Measurements from ENCODE around the gene HBS1L. TPM values are rescaled to one million over a fixed set of nuclear protein-coding genes. Genes with fewer than 3 reads are reported as not detected.

Gene HBS1L
- total and polyA plus RNA-seq, 9 of the 15 experiments (the other 6 are each of a cell fraction or from before 2014, with no cell fraction given) = 101 to 199 (median 145) TPM

- intact Hi-C loops (cut with micrococcal nuclease) = no loop called here
- no peaks in the 10 kb centered on the region for H3K4me1 ChIP-seq (replicated peaks in 1 of 2; ENCODE audit: control insufficient read depth in 2 of 2, insufficient read depth in 2 of 2, low read length in 2 of 2)
- H3K9me1 ChIP-seq (ENCODE audit: control insufficient read depth, insufficient read depth, low read length) = no peaks in the 10 kb centered on the region
- H3K9ac ChIP-seq (ENCODE audit: insufficient read depth in 1 of 2, low read depth in 2 of 2, low read length in 2 of 2) = no peak overlapping the region
- in situ Hi-C loops (cut with MboI) = no loop called here
- ATAC-seq = no peak
- no TSS peak for BruUV-seq (replicated peaks)
- no peak for TF ChIP-seq ZBTB9 (CRISPR knock-in tag; IDR thresholded peaks at IDR 0.05)
- no peak for TF ChIP-seq CBX8 (IDR thresholded peaks at IDR 0.05; ENCODE audit: borderline replicate concordance, extremely low read depth, low read depth, low read length, poor library complexity, severe bottlenecking)
- DNase-seq (ENCODE audit: extremely low read depth in 1 of 4, low spot score in 3 of 4) = no peak
- 99% methylated on average over 5 of the region's 5 CpGs for WGBS (ENCODE audit: insufficient coverage, low coverage, missing lambda C conversion rate)
- CTCF ChIA-PET (ENCODE audit: low intra/inter-chr PET ratio) = no interaction called here
- H3K9me3 ChIP-seq (replicated peaks; ENCODE audit: control insufficient read depth, insufficient read depth, low read depth, low read length) = no peaks in the 10 kb centered on the region
- no peak for FAIRE-seq
- H2AFZ ChIP-seq (ENCODE audit: low read depth, low read length) = no peak overlapping the region
- POLR2A ChIA-PET = interaction anchor here (0.7 to 3.4 kb wide), 4 partner anchors 9 to 223 kb away, joined by 3 to 12 read pairs (median 3); no protein-coding TSS in a partner anchor
- no peak overlapping the region for H3K4me3 ChIP-seq
- H3K79me2 ChIP-seq (ENCODE audit: control insufficient read depth, insufficient read depth, low read length) = peaks cover 61% of the 10 kb centered on the region
- no peaks in the 10 kb centered on the region for H4K20me1 ChIP-seq (replicated peaks; ENCODE audit: control insufficient read depth, insufficient read depth, low read length)
- peaks cover 77% of the 10 kb centered on the region for H3K36me3 ChIP-seq (ENCODE audit: control insufficient read depth, insufficient read depth, low read length)
- no peak overlapping the region for H3K4me2 ChIP-seq (ENCODE audit: insufficient read depth, low read length)
- no peak overlapping the region for H3K27ac ChIP-seq (ENCODE audit: extremely low read depth, low read depth, low read length)
- no peaks in the 10 kb centered on the region for H3K27me3 ChIP-seq (ENCODE audit: control insufficient read depth in 2 of 2, insufficient read depth in 2 of 2, low read length in 2 of 2)
These were observed 17.7 kb downstream of the HBS1L start for GRCh38 chr6:135036731-135037420.

GRCh38 chr6:135033238-135033637 is 21.4 kb downstream of the HBS1L start:
- Histone ChIP-seq H3K27ac (ENCODE audit: extremely low read depth, low read depth, low read length) (no peak overlapping the region), H3K79me2 (ENCODE audit: control insufficient read depth, insufficient read depth, low read length) (peaks cover 66% of the 10 kb centered on the region), H4K20me1 (replicated peaks; ENCODE audit: control insufficient read depth, insufficient read depth, low read length) (no peaks in the 10 kb centered on the region), H3K4me3 (no peak overlapping the region), H3K4me1 (replicated peaks in 1 of 2; ENCODE audit: control insufficient read depth in 2 of 2, insufficient read depth in 2 of 2, low read length in 2 of 2) (no peaks in the 10 kb centered on the region), H3K36me3 (ENCODE audit: control insufficient read depth, insufficient read depth, low read length) (peaks cover 79% of the 10 kb centered on the region), H3K9ac (ENCODE audit: insufficient read depth in 1 of 2, low read depth in 2 of 2, low read length in 2 of 2) (no peak overlapping the region), H3K4me2 (ENCODE audit: insufficient read depth, low read length) (no peak overlapping the region), H3K9me1 (ENCODE audit: control insufficient read depth, insufficient read depth, low read length) (no peaks in the 10 kb centered on the region), H3K9me3 (replicated peaks; ENCODE audit: control insufficient read depth, insufficient read depth, low read depth, low read length) (no peaks in the 10 kb centered on the region), H3K27me3 (ENCODE audit: control insufficient read depth in 2 of 2, insufficient read depth in 2 of 2, low read length in 2 of 2) (no peaks in the 10 kb centered on the region), H2AFZ (ENCODE audit: low read depth, low read length) (no peak overlapping the region)
- in situ Hi-C loops (cut with MboI) (no loop called here), intact Hi-C loops (cut with micrococcal nuclease) (no loop called here)
- 79% methylated on average over 3 of the region's 3 CpGs for WGBS (ENCODE audit: insufficient coverage, low coverage, missing lambda C conversion rate)
- FAIRE-seq = no peak
- POLR2A ChIA-PET = no interaction called here
- TSS peak; percentile 3 for BruUV-seq (replicated peaks)
- DNase-seq (ENCODE audit: extremely low read depth in 1 of 4, low spot score in 3 of 4) = no peak
- ATAC-seq = peak; percentile 42
- CTCF ChIA-PET (ENCODE audit: low intra/inter-chr PET ratio) = no interaction called here
- TF ChIP-seq POLR3A (IDR thresholded peaks at IDR 0.05; ENCODE audit: borderline replicate concordance, extremely low read depth, insufficient read depth, insufficient read length) (no peak), ZNF740 (CRISPR knock-in tag; IDR thresholded peaks at IDR 0.05) (no peak), ZNF740 (tag; IDR thresholded peaks at IDR 0.05) (no peak), SOX6 (IDR thresholded peaks at IDR 0.05) (no peak), HNRNPK (IDR thresholded peaks at IDR 0.05; ENCODE audit: low read depth, low read length, poor library complexity, severe bottlenecking) (no peak), HNRNPL (IDR thresholded peaks at IDR 0.05; ENCODE audit: low read depth, low read length) (no peak), ARHGAP35 (IDR thresholded peaks at IDR 0.05; ENCODE audit: partially characterized antibody) (no peak), BCL6 (CRISPR knock-in tag; IDR thresholded peaks at IDR 0.05) (no peak), ZNF263 (CRISPR knock-in tag; IDR thresholded peaks at IDR 0.05; ENCODE audit: borderline replicate concordance) (no peak)
